Coronary artery (tissue), 2 donors: ENCODE measurements around the gene PDE11A.

Source experiments
- DNase-seq: peaks from one replicate; pipeline ENCODE4 v3.0.0-alpha.2; 2017; ENCODE audit warnings: low spot score
- H3K27ac ChIP-seq, 2 donors: fragments of 200-600 bp; sonication (generic); one replicate each; pipeline ENCODE4 v1.5.1; 2016 to 2019
- H3K4me3 ChIP-seq: fragments of 200-600 bp; sonication (generic); 2 replicates; pipeline ENCODE4 v1.5.1; 2016; ENCODE audit warnings: mild to moderate bottlenecking, moderate library complexity
- TF ChIP-seq, protein P1 (sequence below): fragments of 200-600 bp; sonication (generic); IDR thresholded peaks from one replicate; pipeline ENCODE4 v1.5.1; 2019; ENCODE audit warnings: antibody characterized with exemption

PDE11A gene

DNA sequence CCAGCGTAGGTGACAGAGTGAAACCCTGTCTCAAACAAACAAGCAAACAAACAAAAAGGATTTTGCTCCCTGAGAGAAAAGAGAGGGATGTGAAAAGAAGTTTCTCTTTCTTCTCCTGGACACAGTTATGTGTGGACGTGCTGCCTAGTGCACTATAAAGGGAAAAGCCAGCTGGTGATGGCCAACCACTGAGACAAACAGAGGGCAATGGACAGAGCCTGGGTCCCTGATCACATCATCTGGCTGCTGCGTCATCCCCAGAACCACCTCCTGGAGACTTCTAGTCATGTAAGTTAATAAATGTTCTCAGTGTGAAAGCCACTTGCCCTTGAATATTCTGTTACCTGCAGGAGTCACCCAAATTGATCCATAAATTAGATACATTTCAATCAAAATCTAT lies 184.9 kb downstream of the PDE11A start:
- TF ChIP-seq, protein P1, sequence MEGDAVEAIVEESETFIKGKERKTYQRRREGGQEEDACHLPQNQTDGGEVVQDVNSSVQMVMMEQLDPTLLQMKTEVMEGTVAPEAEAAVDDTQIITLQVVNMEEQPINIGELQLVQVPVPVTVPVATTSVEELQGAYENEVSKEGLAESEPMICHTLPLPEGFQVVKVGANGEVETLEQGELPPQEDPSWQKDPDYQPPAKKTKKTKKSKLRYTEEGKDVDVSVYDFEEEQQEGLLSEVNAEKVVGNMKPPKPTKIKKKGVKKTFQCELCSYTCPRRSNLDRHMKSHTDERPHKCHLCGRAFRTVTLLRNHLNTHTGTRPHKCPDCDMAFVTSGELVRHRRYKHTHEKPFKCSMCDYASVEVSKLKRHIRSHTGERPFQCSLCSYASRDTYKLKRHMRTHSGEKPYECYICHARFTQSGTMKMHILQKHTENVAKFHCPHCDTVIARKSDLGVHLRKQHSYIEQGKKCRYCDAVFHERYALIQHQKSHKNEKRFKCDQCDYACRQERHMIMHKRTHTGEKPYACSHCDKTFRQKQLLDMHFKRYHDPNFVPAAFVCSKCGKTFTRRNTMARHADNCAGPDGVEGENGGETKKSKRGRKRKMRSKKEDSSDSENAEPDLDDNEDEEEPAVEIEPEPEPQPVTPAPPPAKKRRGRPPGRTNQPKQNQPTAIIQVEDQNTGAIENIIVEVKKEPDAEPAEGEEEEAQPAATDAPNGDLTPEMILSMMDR, result no peak
- H3K4me3 ChIP-seq, result no peak overlapping the region
- DNase-seq, result no peak
- H3K27ac ChIP-seq, result no peak overlapping the region

- Histone ChIP-seq H3K27ac (no peak overlapping the region), H3K4me3 (no peak overlapping the region)
- TF ChIP-seq, protein P1, result no peak
- DNase-seq, result no peak
Measured at GRCh38 chr2:177886824-177887223, 185.8 kb downstream of the PDE11A start.

- no peak overlapping the region for H3K4me3 ChIP-seq
- TF ChIP-seq, protein P1, result no peak
- DNase-seq, result no peak
- no peak overlapping the region for H3K27ac ChIP-seq
Measured at GRCh38 chr2:177885828-177886466, 186.6 kb downstream of the PDE11A start.

GRCh38 chr2:177883177-177883576 lies 189.4 kb downstream of the PDE11A start:
- TF ChIP-seq, protein P1, result no peak
- no peak for DNase-seq
- no peak overlapping the region for H3K4me3 ChIP-seq
- H3K27ac ChIP-seq, result no peak overlapping the region

DNA sequence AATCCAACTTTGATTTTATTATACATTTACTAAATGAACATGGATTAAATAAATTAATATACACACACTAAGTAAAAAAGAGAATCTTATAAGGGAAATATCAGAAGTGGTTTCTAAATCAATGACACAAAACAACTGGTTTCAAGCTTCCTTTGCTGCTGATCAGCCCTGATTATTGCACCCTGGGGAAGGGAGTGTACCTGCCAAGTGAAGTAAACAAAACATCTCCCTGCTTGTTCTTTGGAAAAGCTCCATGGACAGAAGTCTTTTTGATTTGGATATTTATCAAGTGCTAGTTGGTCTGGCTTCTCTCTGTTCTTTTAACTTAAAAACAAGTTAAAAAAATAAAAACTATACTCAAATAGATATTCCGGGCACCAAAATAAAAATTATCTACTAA lies 190.1 kb downstream of the PDE11A start:
- Histone ChIP-seq H3K4me3 (no peak overlapping the region), H3K27ac (no peak overlapping the region)
- TF ChIP-seq, protein P1, result no peak
- DNase-seq, result no peak

DNA sequence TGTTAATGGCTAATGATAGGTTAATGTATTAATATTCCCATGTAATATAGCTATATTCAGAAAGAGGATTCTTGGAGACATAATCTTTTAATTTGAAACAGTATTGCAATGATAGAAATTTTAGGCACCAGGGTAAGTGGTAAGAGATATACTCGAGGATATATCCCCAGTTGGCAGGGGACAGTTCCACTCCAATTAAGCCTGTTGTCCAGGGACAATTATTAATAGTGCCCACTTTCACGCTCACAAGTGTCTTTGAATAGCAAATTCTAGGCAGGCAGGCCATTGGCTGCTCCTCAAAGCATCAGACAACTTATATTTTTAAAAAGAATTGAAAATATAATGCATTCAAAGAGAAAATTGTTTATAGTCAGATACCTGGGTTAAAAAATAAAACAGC lies 190.7 kb downstream of the PDE11A start:
- DNase-seq, result no peak
- no peak overlapping the region for H3K27ac ChIP-seq
- H3K4me3 ChIP-seq, result no peak overlapping the region
- TF ChIP-seq, protein P1, result no peak

DNA sequence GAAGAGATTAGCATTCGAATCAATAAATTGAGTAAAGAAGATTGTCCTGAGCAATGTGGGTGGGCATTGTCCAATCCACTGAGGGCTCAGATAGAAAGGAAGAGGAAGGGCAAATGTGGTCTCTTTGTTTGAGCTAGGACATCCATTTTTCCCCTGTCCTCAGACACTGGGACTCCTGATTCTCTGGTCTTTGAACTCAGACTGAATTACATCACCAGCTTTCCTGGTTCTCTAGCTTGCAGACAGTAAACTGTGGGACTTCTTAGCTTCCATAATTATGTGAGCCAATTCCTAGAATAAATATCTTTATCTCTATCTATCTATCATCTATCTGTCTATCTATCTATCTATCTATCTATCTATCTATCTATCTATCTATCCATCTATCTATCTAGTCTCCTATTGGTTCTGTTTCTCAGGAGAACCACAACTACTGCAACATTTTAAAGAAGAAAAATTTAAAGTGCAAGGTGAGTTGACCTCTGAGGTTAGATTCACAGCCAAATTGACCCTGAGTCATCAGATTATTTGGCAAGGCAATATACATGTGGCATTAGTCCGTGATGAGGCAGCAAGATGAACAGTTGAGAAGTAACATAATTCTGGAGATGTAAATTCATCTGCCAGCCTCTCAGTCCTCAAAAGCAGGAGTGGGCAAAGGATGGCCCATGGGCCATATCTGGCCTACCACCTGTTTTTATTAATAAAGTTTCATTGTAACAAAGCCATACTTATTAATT lies 191.4 kb downstream of the PDE11A start:
- TF ChIP-seq, protein P1, result no peak
- no peak for DNase-seq
- no peak overlapping the region for H3K27ac ChIP-seq
- no peak overlapping the region for H3K4me3 ChIP-seq
